Activated naive CD4-positive, alpha-beta T cell treated with anti-CD3 and anti-CD28 coated beads, Interleukin-2, amount 10 ng/mL, durations not matched to agents 5 hours and 36 hours (primary cell): ENCODE measurements around the gene GLB1L3. TPM values are rescaled to one million over a fixed set of nuclear protein-coding genes. Genes with fewer than 3 reads are reported as not detected.

Experiments
- total RNA-seq, 2 experiments: library from RNA; stranded (reverse); gene quantifications; one replicate each; pipeline ENCODE4 v1.2.3, GENCODE V29; 2021

The GLB1L3 gene
- 1 to 10 TPM; 7.8 to 8.5 TPM for total RNA-seq

GRCh38 chr11:134275534-134276395, at the start of gene GLB1L3:
TSS of gene GLB1L3 (plus strand) at chr11:134276379. CDS start at chr11:134276741, 362 bp downstream.

GRCh38 chr11:134253188-134253993, 22.8 kb upstream of the GLB1L3 start, which contains the start of the genes ACAD8 and THYN1:
TSS of gene ACAD8 (plus strand) at chr11:134253568. CDS start at chr11:134253601, 33 bp downstream.
TSS of gene THYN1 (minus strand) at chr11:134253352. CDS start at chr11:134252882, 470 bp downstream.

GRCh38 chr11:134331354-134332188, 55.4 kb downstream of the GLB1L3 start, which contains the start of gene GLB1L2:
TSS of gene GLB1L2 (plus strand) at chr11:134331988. CDS start at chr11:134332062, 74 bp downstream.

Other genes with a start within 250 kb of the GLB1L3 start
- 1 to 10 TPM; 5.2 to 5.4 TPM for gene JAM3, start 207.3 kb upstream of the GLB1L3 start, total RNA-seq
- gene NCAPD3, start 52.4 kb upstream of the GLB1L3 start, total RNA-seq, result 10 to 100 TPM; 90.9 to 92.7 TPM
- 10 to 100 TPM; 63.8 to 64.3 TPM for gene VPS26B, start 51.7 kb upstream of the GLB1L3 start, total RNA-seq
- 10 to 100 TPM; 56.3 to 57.1 TPM for gene THYN1, start 23.0 kb upstream of the GLB1L3 start, total RNA-seq
- gene ACAD8, start 22.8 kb upstream of the GLB1L3 start, total RNA-seq, result 10 to 100 TPM; 21.3 to 21.8 TPM
- gene GLB1L2, start 55.6 kb downstream of the GLB1L3 start, total RNA-seq, result 1 to 10 TPM; 2.2 to 2.3 TPM
- 1 to 10 TPM; 2.1 to 3.0 TPM for gene B3GAT1, start 135.9 kb downstream of the GLB1L3 start, total RNA-seq